ENCODE results near the gene HSD17B10.

DNA sequence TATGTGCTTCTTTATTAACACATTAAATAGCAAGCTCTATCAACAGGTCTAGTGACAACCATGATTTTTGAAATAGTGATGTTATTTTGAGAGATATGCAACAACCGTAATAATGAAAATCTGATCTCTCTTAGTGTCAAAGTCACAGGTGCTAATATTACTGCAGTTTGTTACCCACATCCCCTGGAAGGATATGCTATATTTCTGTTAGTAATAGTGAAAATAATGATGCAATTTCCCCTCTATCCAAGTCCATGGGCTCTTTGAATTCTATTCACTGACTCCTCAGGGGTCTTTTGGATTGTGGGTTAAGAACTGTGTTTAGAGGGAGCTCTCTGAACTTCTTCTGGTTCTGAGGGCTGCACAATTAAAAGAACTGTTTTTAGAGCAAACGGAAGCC, 3.0 kb upstream of the HSD17B10 start:
- TF ChIP-seq POLR2A (IDR thresholded peaks at IDR 0.05; ENCODE audit: insufficient read depth in 1 of 2, low read depth in 2 of 2, low read length in 2 of 2) (no peak), ZC3H4 (CRISPR knock-in tag; IDR thresholded peaks at IDR 0.05; ENCODE audit: borderline replicate concordance) (no peak), CEBPB (IDR thresholded peaks at IDR 0.05; ENCODE audit: borderline replicate concordance, low read depth, low read length) (no peak), NONO (IDR thresholded peaks at IDR 0.05) (no peak), NONO (CRISPR knock-in tag; conservative IDR thresholded peaks at IDR 0.05) (no peak), SALL1 (CRISPR knock-in tag; IDR thresholded peaks at IDR 0.05) (no peak), ZNF331 (CRISPR knock-in tag; IDR thresholded peaks at IDR 0.05) (no peak)
- TF ChIP-seq, protein P1, sequence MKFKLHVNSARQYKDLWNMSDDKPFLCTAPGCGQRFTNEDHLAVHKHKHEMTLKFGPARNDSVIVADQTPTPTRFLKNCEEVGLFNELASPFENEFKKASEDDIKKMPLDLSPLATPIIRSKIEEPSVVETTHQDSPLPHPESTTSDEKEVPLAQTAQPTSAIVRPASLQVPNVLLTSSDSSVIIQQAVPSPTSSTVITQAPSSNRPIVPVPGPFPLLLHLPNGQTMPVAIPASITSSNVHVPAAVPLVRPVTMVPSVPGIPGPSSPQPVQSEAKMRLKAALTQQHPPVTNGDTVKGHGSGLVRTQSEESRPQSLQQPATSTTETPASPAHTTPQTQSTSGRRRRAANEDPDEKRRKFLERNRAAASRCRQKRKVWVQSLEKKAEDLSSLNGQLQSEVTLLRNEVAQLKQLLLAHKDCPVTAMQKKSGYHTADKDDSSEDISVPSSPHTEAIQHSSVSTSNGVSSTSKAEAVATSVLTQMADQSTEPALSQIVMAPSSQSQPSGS (CRISPR knock-in tag; IDR thresholded peaks at IDR 0.05): no peak
- TF ChIP-seq, protein P2, sequence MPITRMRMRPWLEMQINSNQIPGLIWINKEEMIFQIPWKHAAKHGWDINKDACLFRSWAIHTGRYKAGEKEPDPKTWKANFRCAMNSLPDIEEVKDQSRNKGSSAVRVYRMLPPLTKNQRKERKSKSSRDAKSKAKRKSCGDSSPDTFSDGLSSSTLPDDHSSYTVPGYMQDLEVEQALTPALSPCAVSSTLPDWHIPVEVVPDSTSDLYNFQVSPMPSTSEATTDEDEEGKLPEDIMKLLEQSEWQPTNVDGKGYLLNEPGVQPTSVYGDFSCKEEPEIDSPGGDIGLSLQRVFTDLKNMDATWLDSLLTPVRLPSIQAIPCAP (CRISPR knock-in tag; IDR thresholded peaks at IDR 0.05; ENCODE audit: low read depth): no peak
- TF ChIP-seq, protein P3, sequence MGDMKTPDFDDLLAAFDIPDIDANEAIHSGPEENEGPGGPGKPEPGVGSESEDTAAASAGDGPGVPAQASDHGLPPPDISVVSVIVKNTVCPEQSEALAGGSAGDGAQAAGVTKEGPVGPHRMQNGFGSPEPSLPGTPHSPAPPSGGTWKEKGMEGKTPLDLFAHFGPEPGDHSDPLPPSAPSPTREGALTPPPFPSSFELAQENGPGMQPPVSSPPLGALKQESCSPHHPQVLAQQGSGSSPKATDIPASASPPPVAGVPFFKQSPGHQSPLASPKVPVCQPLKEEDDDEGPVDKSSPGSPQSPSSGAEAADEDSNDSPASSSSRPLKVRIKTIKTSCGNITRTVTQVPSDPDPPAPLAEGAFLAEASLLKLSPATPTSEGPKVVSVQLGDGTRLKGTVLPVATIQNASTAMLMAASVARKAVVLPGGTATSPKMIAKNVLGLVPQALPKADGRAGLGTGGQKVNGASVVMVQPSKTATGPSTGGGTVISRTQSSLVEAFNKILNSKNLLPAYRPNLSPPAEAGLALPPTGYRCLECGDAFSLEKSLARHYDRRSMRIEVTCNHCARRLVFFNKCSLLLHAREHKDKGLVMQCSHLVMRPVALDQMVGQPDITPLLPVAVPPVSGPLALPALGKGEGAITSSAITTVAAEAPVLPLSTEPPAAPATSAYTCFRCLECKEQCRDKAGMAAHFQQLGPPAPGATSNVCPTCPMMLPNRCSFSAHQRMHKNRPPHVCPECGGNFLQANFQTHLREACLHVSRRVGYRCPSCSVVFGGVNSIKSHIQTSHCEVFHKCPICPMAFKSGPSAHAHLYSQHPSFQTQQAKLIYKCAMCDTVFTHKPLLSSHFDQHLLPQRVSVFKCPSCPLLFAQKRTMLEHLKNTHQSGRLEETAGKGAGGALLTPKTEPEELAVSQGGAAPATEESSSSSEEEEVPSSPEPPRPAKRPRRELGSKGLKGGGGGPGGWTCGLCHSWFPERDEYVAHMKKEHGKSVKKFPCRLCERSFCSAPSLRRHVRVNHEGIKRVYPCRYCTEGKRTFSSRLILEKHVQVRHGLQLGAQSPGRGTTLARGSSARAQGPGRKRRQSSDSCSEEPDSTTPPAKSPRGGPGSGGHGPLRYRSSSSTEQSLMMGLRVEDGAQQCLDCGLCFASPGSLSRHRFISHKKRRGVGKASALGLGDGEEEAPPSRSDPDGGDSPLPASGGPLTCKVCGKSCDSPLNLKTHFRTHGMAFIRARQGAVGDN (CRISPR knock-in tag; IDR thresholded peaks at IDR 0.05): no peak
- TF ChIP-seq, protein P4, sequence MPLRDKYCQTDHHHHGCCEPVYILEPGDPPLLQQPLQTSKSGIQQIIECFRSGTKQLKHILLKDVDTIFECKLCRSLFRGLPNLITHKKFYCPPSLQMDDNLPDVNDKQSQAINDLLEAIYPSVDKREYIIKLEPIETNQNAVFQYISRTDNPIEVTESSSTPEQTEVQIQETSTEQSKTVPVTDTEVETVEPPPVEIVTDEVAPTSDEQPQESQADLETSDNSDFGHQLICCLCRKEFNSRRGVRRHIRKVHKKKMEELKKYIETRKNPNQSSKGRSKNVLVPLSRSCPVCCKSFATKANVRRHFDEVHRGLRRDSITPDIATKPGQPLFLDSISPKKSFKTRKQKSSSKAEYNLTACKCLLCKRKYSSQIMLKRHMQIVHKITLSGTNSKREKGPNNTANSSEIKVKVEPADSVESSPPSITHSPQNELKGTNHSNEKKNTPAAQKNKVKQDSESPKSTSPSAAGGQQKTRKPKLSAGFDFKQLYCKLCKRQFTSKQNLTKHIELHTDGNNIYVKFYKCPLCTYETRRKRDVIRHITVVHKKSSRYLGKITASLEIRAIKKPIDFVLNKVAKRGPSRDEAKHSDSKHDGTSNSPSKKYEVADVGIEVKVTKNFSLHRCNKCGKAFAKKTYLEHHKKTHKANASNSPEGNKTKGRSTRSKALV (CRISPR knock-in tag; IDR thresholded peaks at IDR 0.05): no peak
- TF ChIP-seq, protein P5, sequence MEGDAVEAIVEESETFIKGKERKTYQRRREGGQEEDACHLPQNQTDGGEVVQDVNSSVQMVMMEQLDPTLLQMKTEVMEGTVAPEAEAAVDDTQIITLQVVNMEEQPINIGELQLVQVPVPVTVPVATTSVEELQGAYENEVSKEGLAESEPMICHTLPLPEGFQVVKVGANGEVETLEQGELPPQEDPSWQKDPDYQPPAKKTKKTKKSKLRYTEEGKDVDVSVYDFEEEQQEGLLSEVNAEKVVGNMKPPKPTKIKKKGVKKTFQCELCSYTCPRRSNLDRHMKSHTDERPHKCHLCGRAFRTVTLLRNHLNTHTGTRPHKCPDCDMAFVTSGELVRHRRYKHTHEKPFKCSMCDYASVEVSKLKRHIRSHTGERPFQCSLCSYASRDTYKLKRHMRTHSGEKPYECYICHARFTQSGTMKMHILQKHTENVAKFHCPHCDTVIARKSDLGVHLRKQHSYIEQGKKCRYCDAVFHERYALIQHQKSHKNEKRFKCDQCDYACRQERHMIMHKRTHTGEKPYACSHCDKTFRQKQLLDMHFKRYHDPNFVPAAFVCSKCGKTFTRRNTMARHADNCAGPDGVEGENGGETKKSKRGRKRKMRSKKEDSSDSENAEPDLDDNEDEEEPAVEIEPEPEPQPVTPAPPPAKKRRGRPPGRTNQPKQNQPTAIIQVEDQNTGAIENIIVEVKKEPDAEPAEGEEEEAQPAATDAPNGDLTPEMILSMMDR (CRISPR knock-in tag; IDR thresholded peaks at IDR 0.05): no peak

Data from HepG2 (cell line).